ENCODE results near the gene TMEM97.
"Not testable (repeated sequence)": the region's sequence is repeated elsewhere in the genome, so short reads cannot be mapped to it uniquely, and the experiment has no call there.

TMEM97 gene

GRCh38 chr17:28338056-28338768 lies 19.2 kb downstream of the TMEM97 start:
- no peak for DNase-seq (ENCODE audit: low read depth, low spot score)

GRCh38 chr17:28338769-28339212 lies 19.8 kb downstream of the TMEM97 start:
- not testable (repeated sequence) for DNase-seq (ENCODE audit: low read depth, low spot score)

- no peak for DNase-seq (ENCODE audit: low read depth, low spot score)
Measured at GRCh38 chr17:28339431-28339830, 20.4 kb downstream of the TMEM97 start.

- DNase-seq (ENCODE audit: low read depth, low spot score), result no peak
Measured at GRCh38 chr17:28340374-28340773, 21.4 kb downstream of the TMEM97 start.

- no peak for DNase-seq (ENCODE audit: low read depth, low spot score)
Measured at GRCh38 chr17:28341516-28341915, 22.5 kb downstream of the TMEM97 start.

- no peak for DNase-seq (ENCODE audit: low read depth, low spot score)
Measured at GRCh38 chr17:28342313-28342712, 23.3 kb downstream of the TMEM97 start.

GRCh38 chr17:28343491-28343932 lies 24.5 kb downstream of the TMEM97 start:
- no peak for DNase-seq (ENCODE audit: low read depth, low spot score)

GRCh38 chr17:28344011-28344410 lies 25.0 kb downstream of the TMEM97 start:
- no peak for DNase-seq (ENCODE audit: low read depth, low spot score)

- no peak for DNase-seq (ENCODE audit: low read depth, low spot score)
Measured at GRCh38 chr17:28344435-28344901, 25.5 kb downstream of the TMEM97 start.

GRCh38 chr17:28345419-28346198 lies 26.6 kb downstream of the TMEM97 start:
- no peak for DNase-seq (ENCODE audit: low read depth, low spot score)

- no peak for DNase-seq (ENCODE audit: low read depth, low spot score)
Measured at GRCh38 chr17:28346199-28346580, 27.2 kb downstream of the TMEM97 start.

GRCh38 chr17:28346746-28347246 lies 27.8 kb downstream of the TMEM97 start:
- no peak for DNase-seq (ENCODE audit: low read depth, low spot score)

- no peak for DNase-seq (ENCODE audit: low read depth, low spot score)
Measured at GRCh38 chr17:28347261-28347891, 28.4 kb downstream of the TMEM97 start.

GRCh38 chr17:28348979-28349378 lies 30.0 kb downstream of the TMEM97 start:
- DNase-seq (ENCODE audit: low read depth, low spot score), result no peak

GRCh38 chr17:28350271-28350670 lies 31.3 kb downstream of the TMEM97 start:
- DNase-seq (ENCODE audit: low read depth, low spot score), result no peak

GRCh38 chr17:28357061-28357900 lies 38.3 kb downstream of the TMEM97 start, which contains the start of gene POLDIP2:
Gene POLDIP2, minus strand, starts transcription at chr17:28357527. Its CDS starts 79 bp downstream, at chr17:28357448.
- DNase-seq (ENCODE audit: low read depth, low spot score), result peak; percentile 83

GRCh38 chr17:28357901-28358197 lies 38.8 kb downstream of the TMEM97 start:
- DNase-seq (ENCODE audit: low read depth, low spot score), result no peak

- no peak for DNase-seq (ENCODE audit: low read depth, low spot score)
Measured at GRCh38 chr17:28363186-28363585, 44.2 kb downstream of the TMEM97 start.

- DNase-seq (ENCODE audit: low read depth, low spot score), result no peak
Measured at GRCh38 chr17:28363776-28364650, 45.0 kb downstream of the TMEM97 start.

GRCh38 chr17:28364665-28365363 lies 45.8 kb downstream of the TMEM97 start, which contains the start of gene SEBOX:
Gene SEBOX, minus strand, starts transcription at chr17:28365199. Its CDS starts 48 bp downstream, at chr17:28365151.
- DNase-seq (ENCODE audit: low read depth, low spot score), result no peak
